ENCODE results near the gene EME2.
"Not testable (repeated sequence)": the region's sequence is repeated elsewhere in the genome, so short reads cannot be mapped to it uniquely, and the experiment has no call there.

EME2 gene

DNA sequence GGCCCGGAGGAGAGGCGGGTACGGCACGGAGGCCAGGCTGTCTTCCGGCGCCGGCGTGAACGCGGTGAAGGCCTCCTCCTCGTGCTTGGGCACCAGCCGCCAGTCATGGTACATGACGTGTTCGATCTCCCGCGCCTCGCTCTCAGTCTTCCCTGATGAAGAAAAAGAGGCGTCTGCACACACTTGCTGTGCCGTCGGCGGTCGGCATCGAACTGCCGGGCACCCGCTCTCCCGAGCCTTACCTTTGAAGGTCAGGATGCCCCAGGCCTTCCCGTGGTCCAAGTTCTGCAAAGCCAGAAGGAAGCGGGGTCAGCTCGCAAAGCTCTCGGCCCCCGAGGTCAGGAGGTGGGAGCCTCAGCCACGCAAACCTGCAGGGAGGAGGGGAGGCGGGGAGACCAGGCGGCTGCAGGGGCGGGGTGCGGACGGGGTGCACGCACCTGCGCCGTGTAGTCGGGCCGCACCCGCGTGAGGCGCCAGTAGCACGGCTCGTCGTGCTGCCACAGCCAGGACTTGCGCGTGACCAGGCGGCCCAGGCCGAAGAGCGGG, at the start of gene EME2:
TSS of gene EME2 (plus strand) at position 449 of the 546 bp plus-strand sequence. CDS start 418 bp downstream, outside the sequence.
- Mint-ChIP-seq H3K36me3 (ENCODE audit: low read depth) (peaks cover 18% of the 10 kb centered on the region), H3K27ac (peak within 1 kb of the TSS; percentile 97), H3K27me3 (ENCODE audit: low read depth) (no peaks in the 10 kb centered on the region), H3K4me3 (peak within 1 kb of the TSS; percentile 98), H3K9me3 (no peaks in the 10 kb centered on the region), H3K4me1 (ENCODE audit: low read depth) (peaks cover 2% of the 10 kb centered on the region)
- DNase-seq (ENCODE audit: low spot score), result peak; percentile 45

- H3K4me1 Mint-ChIP-seq (ENCODE audit: low read depth), result peaks cover 22% of the 10 kb centered on the region
- DNase-seq (ENCODE audit: low spot score), result peak; percentile 18
- H3K27ac Mint-ChIP-seq, result peak overlapping the region; percentile 71
- no peaks in the 10 kb centered on the region for H3K9me3 Mint-ChIP-seq
- H3K36me3 Mint-ChIP-seq (ENCODE audit: low read depth), result peaks cover 9% of the 10 kb centered on the region
- H3K27me3 Mint-ChIP-seq (ENCODE audit: low read depth), result no peaks in the 10 kb centered on the region
- peak overlapping the region; percentile 34 for H3K4me3 Mint-ChIP-seq
Observed at GRCh38 chr16:1723450-1724147, 49.0 kb upstream of the EME2 start.

DNA sequence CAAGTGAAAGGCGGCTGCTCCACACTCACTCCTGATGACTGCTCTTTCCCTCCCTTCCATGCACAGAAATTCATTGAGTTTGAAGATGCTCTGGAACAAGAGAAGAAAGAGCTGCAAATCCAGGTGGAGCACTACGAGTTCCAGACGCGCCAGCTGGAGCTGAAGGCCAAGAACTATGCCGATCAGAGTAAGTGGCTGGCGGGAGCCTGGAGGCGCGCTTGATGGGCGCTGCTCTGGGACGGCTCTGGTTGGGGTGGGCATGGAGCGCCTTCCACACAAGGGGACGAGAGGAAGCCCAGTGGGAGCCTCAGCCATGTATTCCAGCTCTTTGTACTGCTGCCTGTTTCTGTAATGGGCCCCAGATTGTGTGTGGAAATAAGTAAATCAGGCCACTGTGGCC, 48.1 kb upstream of the EME2 start:
- Mint-ChIP-seq H3K4me1 (ENCODE audit: low read depth) (peaks cover 17% of the 10 kb centered on the region), H3K9me3 (no peaks in the 10 kb centered on the region), H3K27me3 (ENCODE audit: low read depth) (no peaks in the 10 kb centered on the region), H3K36me3 (ENCODE audit: low read depth) (peaks cover 13% of the 10 kb centered on the region), H3K4me3 (no peak overlapping the region), H3K27ac (no peak overlapping the region)
- no peak for DNase-seq (ENCODE audit: low spot score)

GRCh38 chr16:1726661-1727502, 45.7 kb upstream of the EME2 start:
- Mint-ChIP-seq H3K9me3 (no peaks in the 10 kb centered on the region), H3K36me3 (ENCODE audit: low read depth) (peaks cover 10% of the 10 kb centered on the region), H3K27me3 (ENCODE audit: low read depth) (no peaks in the 10 kb centered on the region), H3K4me3 (no peak overlapping the region), H3K27ac (no peak overlapping the region), H3K4me1 (ENCODE audit: low read depth) (peaks cover 9% of the 10 kb centered on the region)
- DNase-seq (ENCODE audit: low spot score), result no peak

GRCh38 chr16:1727651-1728624, 44.7 kb upstream of the EME2 start:
- peaks cover 10% of the 10 kb centered on the region for H3K36me3 Mint-ChIP-seq (ENCODE audit: low read depth)
- H3K9me3 Mint-ChIP-seq, result no peaks in the 10 kb centered on the region
- no peaks in the 10 kb centered on the region for H3K27me3 Mint-ChIP-seq (ENCODE audit: low read depth)
- DNase-seq (ENCODE audit: low spot score), result no peak
- H3K27ac Mint-ChIP-seq, result no peak overlapping the region
- no peak overlapping the region for H3K4me3 Mint-ChIP-seq
- H3K4me1 Mint-ChIP-seq (ENCODE audit: low read depth), result peaks cover 6% of the 10 kb centered on the region

GRCh38 chr16:1729026-1729425, 43.6 kb upstream of the EME2 start:
- peaks cover 10% of the 10 kb centered on the region for H3K36me3 Mint-ChIP-seq (ENCODE audit: low read depth)
- H3K27me3 Mint-ChIP-seq (ENCODE audit: low read depth), result no peaks in the 10 kb centered on the region
- H3K9me3 Mint-ChIP-seq, result no peaks in the 10 kb centered on the region
- no peak overlapping the region for H3K27ac Mint-ChIP-seq
- H3K4me3 Mint-ChIP-seq, result no peak overlapping the region
- no peaks in the 10 kb centered on the region for H3K4me1 Mint-ChIP-seq (ENCODE audit: low read depth)
- DNase-seq (ENCODE audit: low spot score), result no peak

- no peaks in the 10 kb centered on the region for H3K4me1 Mint-ChIP-seq (ENCODE audit: low read depth)
- H3K9me3 Mint-ChIP-seq, result no peaks in the 10 kb centered on the region
- H3K36me3 Mint-ChIP-seq (ENCODE audit: low read depth), result peaks cover 10% of the 10 kb centered on the region
- H3K27ac Mint-ChIP-seq, result no peak overlapping the region
- H3K4me3 Mint-ChIP-seq, result no peak overlapping the region
- DNase-seq (ENCODE audit: low spot score), result no peak
- H3K27me3 Mint-ChIP-seq (ENCODE audit: low read depth), result no peaks in the 10 kb centered on the region
Observed at GRCh38 chr16:1729445-1729844, 43.2 kb upstream of the EME2 start.

GRCh38 chr16:1731073-1731472, 41.5 kb upstream of the EME2 start:
- Mint-ChIP-seq H3K27me3 (ENCODE audit: low read depth) (no peaks in the 10 kb centered on the region), H3K4me3 (no peak overlapping the region), H3K36me3 (ENCODE audit: low read depth) (peaks cover 10% of the 10 kb centered on the region), H3K27ac (no peak overlapping the region), H3K4me1 (ENCODE audit: low read depth) (no peaks in the 10 kb centered on the region), H3K9me3 (no peaks in the 10 kb centered on the region)
- no peak for DNase-seq (ENCODE audit: low spot score)

GRCh38 chr16:1731603-1732002, 41.0 kb upstream of the EME2 start:
- peaks cover 10% of the 10 kb centered on the region for H3K36me3 Mint-ChIP-seq (ENCODE audit: low read depth)
- no peaks in the 10 kb centered on the region for H3K4me1 Mint-ChIP-seq (ENCODE audit: low read depth)
- no peaks in the 10 kb centered on the region for H3K27me3 Mint-ChIP-seq (ENCODE audit: low read depth)
- no peak for DNase-seq (ENCODE audit: low spot score)
- no peak overlapping the region for H3K27ac Mint-ChIP-seq
- no peaks in the 10 kb centered on the region for H3K9me3 Mint-ChIP-seq
- H3K4me3 Mint-ChIP-seq, result no peak overlapping the region

DNA sequence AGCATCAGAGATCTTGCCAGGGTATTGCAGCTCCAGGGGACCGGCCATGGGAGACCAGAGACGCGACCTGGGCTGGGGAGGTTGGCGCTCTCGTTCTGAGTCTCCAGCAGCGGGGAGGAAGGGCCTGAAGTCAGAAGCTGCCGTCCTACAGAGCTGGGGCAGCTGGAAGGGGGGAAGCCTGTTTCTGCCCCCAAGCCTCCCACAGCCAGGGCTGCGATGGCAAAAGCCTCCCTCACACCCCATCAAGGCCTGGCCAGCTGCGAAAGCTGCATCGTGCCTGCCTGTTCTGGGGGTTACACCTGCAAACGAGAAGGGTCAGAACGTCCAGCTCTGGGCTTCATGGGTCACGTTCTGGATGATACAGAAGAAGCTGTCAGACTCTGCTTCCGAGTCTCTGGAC, 40.5 kb upstream of the EME2 start:
- DNase-seq (ENCODE audit: low spot score), result no peak
- H3K4me3 Mint-ChIP-seq, result no peak overlapping the region
- no peaks in the 10 kb centered on the region for H3K9me3 Mint-ChIP-seq
- H3K27ac Mint-ChIP-seq, result no peak overlapping the region
- H3K27me3 Mint-ChIP-seq (ENCODE audit: low read depth), result no peaks in the 10 kb centered on the region
- peaks cover 7% of the 10 kb centered on the region for H3K36me3 Mint-ChIP-seq (ENCODE audit: low read depth)
- no peaks in the 10 kb centered on the region for H3K4me1 Mint-ChIP-seq (ENCODE audit: low read depth)

DNA sequence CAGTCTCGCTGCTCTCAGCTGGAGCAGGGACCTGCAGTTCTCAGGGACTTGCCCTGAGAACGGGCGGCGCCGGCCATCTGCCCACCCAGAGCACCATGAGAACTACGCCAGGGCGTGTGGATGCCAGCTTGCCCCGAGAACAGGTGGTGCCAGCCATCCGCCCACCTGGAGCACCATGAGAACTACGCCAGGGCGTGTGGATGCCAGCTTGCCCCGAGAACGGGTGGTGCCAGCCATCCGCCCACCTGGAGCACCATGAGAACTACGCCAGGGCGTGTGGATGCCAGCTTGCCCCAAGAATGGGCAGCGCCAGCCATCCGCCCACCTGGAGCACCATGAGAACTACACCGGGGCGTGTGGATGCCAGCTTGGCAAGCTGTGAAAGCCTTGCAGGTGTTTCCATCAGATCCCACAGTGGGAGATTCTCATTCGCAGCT, 40.0 kb upstream of the EME2 start:
- H3K4me3 Mint-ChIP-seq; H3K9me3 Mint-ChIP-seq; H3K27me3 Mint-ChIP-seq (ENCODE audit: low read depth); H3K4me1 Mint-ChIP-seq (ENCODE audit: low read depth); H3K36me3 Mint-ChIP-seq (ENCODE audit: low read depth); DNase-seq (ENCODE audit: low spot score); H3K27ac Mint-ChIP-seq: not testable (repeated sequence)

DNA sequence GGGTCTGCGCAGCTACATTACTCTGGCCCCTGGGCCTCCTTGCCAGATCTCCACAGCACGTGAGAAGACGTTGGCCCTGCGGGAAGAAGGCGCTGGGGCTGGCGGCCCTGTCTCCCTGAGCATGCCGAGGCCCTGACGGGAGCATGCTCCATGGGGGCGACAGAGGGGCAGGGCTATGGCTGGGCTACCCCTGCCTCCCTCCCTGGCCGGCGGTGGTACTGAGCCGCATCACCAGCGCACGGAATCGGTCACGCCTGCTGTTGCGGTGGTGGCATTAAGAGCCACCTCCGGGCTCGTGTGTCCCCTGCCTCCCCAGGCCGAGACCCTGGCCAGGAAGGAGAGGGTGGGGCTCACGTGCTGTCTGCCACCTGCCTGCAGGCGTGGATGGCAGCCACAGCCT, 38.5 kb upstream of the EME2 start:
- H3K27ac Mint-ChIP-seq, result no peak overlapping the region
- no peak for DNase-seq (ENCODE audit: low spot score)
- no peaks in the 10 kb centered on the region for H3K9me3 Mint-ChIP-seq
- no peaks in the 10 kb centered on the region for H3K4me1 Mint-ChIP-seq (ENCODE audit: low read depth)
- H3K4me3 Mint-ChIP-seq, result no peak overlapping the region
- no peaks in the 10 kb centered on the region for H3K27me3 Mint-ChIP-seq (ENCODE audit: low read depth)
- no peaks in the 10 kb centered on the region for H3K36me3 Mint-ChIP-seq (ENCODE audit: low read depth)

- H3K27ac Mint-ChIP-seq, result no peak overlapping the region
- H3K36me3 Mint-ChIP-seq (ENCODE audit: low read depth), result no peaks in the 10 kb centered on the region
- H3K27me3 Mint-ChIP-seq (ENCODE audit: low read depth), result no peaks in the 10 kb centered on the region
- H3K9me3 Mint-ChIP-seq, result no peaks in the 10 kb centered on the region
- DNase-seq (ENCODE audit: low spot score), result no peak
- no peaks in the 10 kb centered on the region for H3K4me1 Mint-ChIP-seq (ENCODE audit: low read depth)
- H3K4me3 Mint-ChIP-seq, result no peak overlapping the region
Observed at GRCh38 chr16:1734816-1735215, 37.8 kb upstream of the EME2 start.

All from T-helper 2 cell treated with Interferon-gamma antibody and Interleukin-4, amounts not matched to agents 5 μg/mL and 100 μg/mL, for 36 hours (primary cell).